Loucy (cell line): ENCODE measurements around the gene ALDOB.

Source experiments
- H2AFZ ChIP-seq: fragments of 200-600 bp; sonication (generic); 2 replicates; pipeline ENCODE4 v1.6.0; 2016; ENCODE audit warnings: antibody characterized with exemption, mild to moderate bottlenecking, low read length, moderate library complexity
- H3F3A ChIP-seq: fragments of 200-600 bp; 2 replicates; pipeline ENCODE4 v1.6.0; 2016; ENCODE audit warnings: antibody characterized with exemption, low read depth, mild to moderate bottlenecking
- H3K27me3 ChIP-seq: fragments of 200-600 bp; sonication (generic); 2 replicates; pipeline ENCODE4 v1.6.1; 2014; ENCODE audit warnings: low read length, mild to moderate bottlenecking; ENCODE audit not compliant: insufficient read depth, poor library complexity, severe bottlenecking
- H3K36me3 ChIP-seq: fragments of 200-600 bp; sonication (generic); 2 replicates; pipeline ENCODE4 v1.6.1; 2016; ENCODE audit warnings: low read length; ENCODE audit not compliant: insufficient read depth
- H3K4me1 ChIP-seq: fragments of 200-600 bp; sonication (generic); 2 replicates; pipeline ENCODE4 v1.5.1; 2014; ENCODE audit warnings: low read length, mild to moderate bottlenecking; ENCODE audit not compliant: insufficient read depth, poor library complexity, severe bottlenecking
- H3K4me2 ChIP-seq: fragments of 200-600 bp; sonication (generic); 2 replicates; pipeline ENCODE4 v1.6.0; 2014; ENCODE audit warnings: antibody characterized with exemption, low read length, low read depth, mild to moderate bottlenecking; ENCODE audit not compliant: poor library complexity, severe bottlenecking
- H3K4me3 ChIP-seq: fragments of 200-600 bp; sonication (generic); 2 replicates; pipeline ENCODE4 v1.5.1; 2014; ENCODE audit warnings: low read length, mild to moderate bottlenecking, mixed read lengths; ENCODE audit not compliant: poor library complexity, severe bottlenecking
- H3K79me2 ChIP-seq: fragments of 200-600 bp; sonication (generic); 2 replicates; pipeline ENCODE4 v1.6.1; 2014; ENCODE audit warnings: low read length; ENCODE audit not compliant: insufficient read depth
- H3K9ac ChIP-seq: fragments of 200-600 bp; sonication (generic); 2 replicates; pipeline ENCODE4 v1.6.0; 2014; ENCODE audit warnings: mild to moderate bottlenecking, low read depth, low read length, moderate library complexity; ENCODE audit not compliant: poor library complexity, severe bottlenecking
- H3K9me2 ChIP-seq: fragments of 200-600 bp; sonication (generic); replicated peaks from 2 replicates; pipeline ENCODE4 v1.6.1; 2016; ENCODE audit warnings: low read depth, low read length, mixed read lengths
- H3K9me3 ChIP-seq: fragments of 200-600 bp; sonication (generic); 2 replicates; pipeline ENCODE4 v1.6.1; 2014; ENCODE audit warnings: mild to moderate bottlenecking, antibody characterized with exemption, low read length, low read depth; ENCODE audit not compliant: insufficient read depth
- H4K20me1 ChIP-seq: fragments of 200-600 bp; sonication (generic); 2 replicates; pipeline ENCODE4 v1.6.0; 2014; ENCODE audit warnings: antibody characterized with exemption, low read length, mild to moderate bottlenecking; ENCODE audit not compliant: insufficient read depth, poor library complexity, severe bottlenecking
- EZH2phosphoT487 ChIP-seq: fragments of 200-600 bp; IDR thresholded peaks from 2 replicates; pipeline ENCODE4 v1.6.1; 2018; ENCODE audit warnings: antibody characterized with exemption, mild to moderate bottlenecking, moderate library complexity, borderline replicate concordance
- TF ChIP-seq, protein P1 (sequence below): fragments of 200-600 bp; sonication (generic); conservative IDR thresholded peaks from 2 replicates; pipeline ENCODE4 v1.5.1; 2014; ENCODE audit warnings: mild to moderate bottlenecking, antibody characterized with exemption, low read length

Gene ALDOB

GRCh38 chr9:101408374-101409078 lies 27.0 kb downstream of the ALDOB start:
- Histone ChIP-seq H3K4me3 (no peak overlapping the region), H3K9me2 (no peaks in the 10 kb centered on the region), H2AFZ (no peak overlapping the region), H3K9ac (no peak overlapping the region), H3K4me1 (no peaks in the 10 kb centered on the region), H3K27me3 (no peaks in the 10 kb centered on the region), H3F3A (no peaks in the 10 kb centered on the region), H3K4me2 (no peak overlapping the region), H3K9me3 (peaks cover 25% of the 10 kb centered on the region; the same call in 1 of the 2 replicates), H3K36me3 (peaks cover 43% of the 10 kb centered on the region), H3K79me2 (no peaks in the 10 kb centered on the region), H4K20me1 (no peaks in the 10 kb centered on the region)
- no peak for TF ChIP-seq EZH2phosphoT487
- TF ChIP-seq, protein P1, sequence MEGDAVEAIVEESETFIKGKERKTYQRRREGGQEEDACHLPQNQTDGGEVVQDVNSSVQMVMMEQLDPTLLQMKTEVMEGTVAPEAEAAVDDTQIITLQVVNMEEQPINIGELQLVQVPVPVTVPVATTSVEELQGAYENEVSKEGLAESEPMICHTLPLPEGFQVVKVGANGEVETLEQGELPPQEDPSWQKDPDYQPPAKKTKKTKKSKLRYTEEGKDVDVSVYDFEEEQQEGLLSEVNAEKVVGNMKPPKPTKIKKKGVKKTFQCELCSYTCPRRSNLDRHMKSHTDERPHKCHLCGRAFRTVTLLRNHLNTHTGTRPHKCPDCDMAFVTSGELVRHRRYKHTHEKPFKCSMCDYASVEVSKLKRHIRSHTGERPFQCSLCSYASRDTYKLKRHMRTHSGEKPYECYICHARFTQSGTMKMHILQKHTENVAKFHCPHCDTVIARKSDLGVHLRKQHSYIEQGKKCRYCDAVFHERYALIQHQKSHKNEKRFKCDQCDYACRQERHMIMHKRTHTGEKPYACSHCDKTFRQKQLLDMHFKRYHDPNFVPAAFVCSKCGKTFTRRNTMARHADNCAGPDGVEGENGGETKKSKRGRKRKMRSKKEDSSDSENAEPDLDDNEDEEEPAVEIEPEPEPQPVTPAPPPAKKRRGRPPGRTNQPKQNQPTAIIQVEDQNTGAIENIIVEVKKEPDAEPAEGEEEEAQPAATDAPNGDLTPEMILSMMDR: no peak

GRCh38 chr9:101403516-101404285 lies 31.9 kb downstream of the ALDOB start:
- peaks cover 17% of the 10 kb centered on the region for H4K20me1 ChIP-seq
- peak overlapping the region; percentile 87 for H3K4me2 ChIP-seq
- no peak overlapping the region for H3K9ac ChIP-seq
- no peaks in the 10 kb centered on the region for H3F3A ChIP-seq
- peaks cover 15% of the 10 kb centered on the region; the same call in 1 of the 2 replicates for H3K9me3 ChIP-seq
- H3K27me3 ChIP-seq: no peaks in the 10 kb centered on the region
- H3K36me3 ChIP-seq: peaks cover 37% of the 10 kb centered on the region
- H2AFZ ChIP-seq: no peak overlapping the region
- H3K4me3 ChIP-seq: peak overlapping the region; percentile 42
- TF ChIP-seq EZH2phosphoT487: no peak
- TF ChIP-seq, protein P1: no peak
- H3K9me2 ChIP-seq: no peaks in the 10 kb centered on the region
- H3K79me2 ChIP-seq: peaks cover 38% of the 10 kb centered on the region
- H3K4me1 ChIP-seq: peaks cover 38% of the 10 kb centered on the region

GRCh38 chr9:101400120-101400519 lies 35.5 kb downstream of the ALDOB start:
- Histone ChIP-seq H3K36me3 (peaks cover 15% of the 10 kb centered on the region), H3K4me2 (peak overlapping the region; percentile 87), H3K4me1 (peaks cover 56% of the 10 kb centered on the region), H3K9me3 (no peaks in the 10 kb centered on the region), H3K4me3 (peak overlapping the region; percentile 83), H2AFZ (no peak overlapping the region), H3K9me2 (no peaks in the 10 kb centered on the region), H4K20me1 (peaks cover 18% of the 10 kb centered on the region), H3K79me2 (peaks cover 71% of the 10 kb centered on the region), H3F3A (no peaks in the 10 kb centered on the region), H3K27me3 (no peaks in the 10 kb centered on the region), H3K9ac (peak overlapping the region; percentile 91)
- TF ChIP-seq, protein P1: no peak
- TF ChIP-seq EZH2phosphoT487: no peak
